OCI-LY7 (cell line): Measurements from ENCODE around the gene EI24.
"Not testable (repeated sequence)": the region's sequence is repeated elsewhere in the genome, so short reads cannot be mapped to it uniquely, and the experiment has no call there.

Experiments
- CTCF ChIP-seq: fragments of 200-600 bp; sonication (generic); conservative IDR thresholded peaks from 2 replicates; pipeline ENCODE4 v1.5.1; 2014; ENCODE audit warnings: mild to moderate bottlenecking, antibody characterized with exemption, low read length, moderate library complexity, mixed read lengths
- EZH2phosphoT487 ChIP-seq: fragments of 200-600 bp; sonication (generic); IDR thresholded peaks from 2 replicates; pipeline ENCODE4 v1.6.1; 2018; ENCODE audit warnings: low read depth, borderline replicate concordance, mild to moderate bottlenecking, mixed run types, antibody characterized with exemption, low read length, moderate library complexity, mixed read lengths

GRCh38 chr11:125577181-125577580 lies 7.9 kb downstream of the EI24 start:
- TF ChIP-seq CTCF, EZH2phosphoT487: not testable (repeated sequence)
